Activated CD4-positive, CD25-positive, alpha-beta regulatory T cell treated with anti-CD3 and anti-CD28 coated beads, Interleukin-2, amount 50 U/mL, for 16 hours (primary cell): ENCODE results near the gene AGBL1.

Source experiments
- DNase-seq: peaks from one replicate; pipeline ENCODE4 v3.0.0-alpha.2; 2020; ENCODE audit warnings: low read depth, low spot score

The AGBL1 gene

GRCh38 chr15:86802244-86802643 lies 722.6 kb downstream of the AGBL1 start:
- no peak for DNase-seq

DNA sequence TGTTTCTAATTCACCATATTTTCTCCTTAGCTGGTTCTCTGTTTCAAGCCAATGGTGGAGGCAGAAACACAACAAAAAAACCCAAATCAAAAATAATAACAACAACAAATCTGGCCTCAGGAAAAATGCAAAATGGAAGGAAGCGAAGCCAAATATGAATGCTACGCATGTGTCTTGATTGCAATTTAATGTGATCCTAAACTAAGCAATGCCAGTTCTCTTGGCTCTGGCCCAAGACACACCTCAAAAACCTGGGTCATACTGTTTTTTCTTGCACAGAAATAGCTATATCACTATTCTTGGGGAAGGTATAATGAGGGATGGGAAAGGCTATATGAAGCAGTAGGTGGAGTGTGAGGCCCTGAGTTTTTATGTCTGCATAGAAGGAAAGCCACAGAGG lies 724.7 kb downstream of the AGBL1 start:
- no peak for DNase-seq

- DNase-seq, result no peak
Observed at GRCh38 chr15:86810329-86810728, 730.7 kb downstream of the AGBL1 start.

DNA sequence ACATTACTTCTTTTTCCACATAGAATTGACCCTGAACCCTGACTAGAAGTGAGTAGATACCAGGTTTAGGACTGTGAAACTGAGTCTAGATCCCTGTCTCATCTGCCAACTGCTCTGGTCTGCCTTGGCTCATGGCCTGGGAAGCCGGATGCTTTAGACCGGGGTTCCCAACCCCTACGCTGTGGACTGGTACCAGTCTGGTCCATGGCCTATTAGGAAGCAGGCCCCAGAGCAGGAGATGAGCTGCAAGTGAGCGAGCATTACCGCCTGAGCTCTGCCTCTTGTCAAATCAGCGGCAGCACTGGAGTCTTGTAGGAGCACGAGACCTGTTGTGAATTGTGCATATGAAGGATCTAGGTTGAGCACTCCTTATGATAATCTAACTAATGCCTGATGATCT lies 734.2 kb downstream of the AGBL1 start:
- DNase-seq, result no peak

DNA sequence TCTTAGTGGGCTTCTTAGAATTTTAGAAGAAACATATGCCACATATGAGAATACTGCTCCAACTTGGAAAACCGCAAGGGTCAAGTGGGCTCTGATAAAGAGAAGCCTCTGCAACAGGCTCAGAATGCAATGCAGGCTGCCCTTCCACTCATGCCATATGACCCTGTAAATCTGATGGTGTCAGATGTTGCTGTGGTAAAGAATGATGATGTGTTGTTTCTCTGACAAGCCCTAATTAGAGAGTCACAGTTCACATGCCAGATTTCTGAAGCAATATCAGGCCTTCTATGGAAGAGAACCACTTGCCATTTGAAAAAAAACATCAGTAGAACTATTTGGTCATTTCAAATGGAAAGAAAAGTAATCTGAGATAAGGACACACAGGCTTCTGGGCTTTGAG lies 749.6 kb downstream of the AGBL1 start:
- no peak for DNase-seq

GRCh38 chr15:86830304-86830703 lies 750.6 kb downstream of the AGBL1 start:
- no peak for DNase-seq

- no peak for DNase-seq
Observed at GRCh38 chr15:86833595-86833994, 753.9 kb downstream of the AGBL1 start.

DNA sequence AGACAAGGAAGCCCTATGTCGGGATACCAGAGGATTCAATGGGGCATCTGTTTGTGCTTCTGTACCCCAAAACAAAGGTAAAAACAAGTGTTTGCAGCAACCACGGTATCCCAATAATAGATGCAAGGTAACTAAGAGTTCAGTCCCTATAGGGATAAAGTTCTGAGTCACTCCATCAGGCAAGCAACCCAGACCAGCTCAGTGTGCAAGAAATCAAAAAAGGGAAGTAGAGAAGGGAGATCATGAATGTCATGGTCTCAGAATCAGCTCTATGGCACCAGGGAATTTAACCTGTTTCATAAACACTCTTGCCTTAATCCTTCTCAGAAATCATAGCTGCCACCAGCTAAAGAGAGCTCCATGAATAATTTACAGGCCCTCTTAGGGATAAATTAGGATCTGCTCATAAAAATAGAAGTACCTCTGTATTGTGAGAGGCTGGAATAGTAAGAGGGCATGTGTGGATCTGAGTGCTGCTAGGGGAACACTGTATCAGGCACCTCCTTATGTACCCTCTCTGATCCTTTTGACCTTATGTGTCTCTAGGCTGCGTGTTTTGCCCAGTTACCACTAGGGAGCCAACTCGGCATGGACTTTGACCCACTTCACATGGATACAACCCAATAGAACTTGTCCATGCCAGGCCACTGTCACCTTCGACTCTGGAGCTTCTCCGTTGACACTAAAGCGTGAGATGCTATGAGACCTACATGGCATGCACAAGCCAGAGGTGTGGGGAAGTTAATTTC lies 754.6 kb downstream of the AGBL1 start:
- DNase-seq, result no peak

DNA sequence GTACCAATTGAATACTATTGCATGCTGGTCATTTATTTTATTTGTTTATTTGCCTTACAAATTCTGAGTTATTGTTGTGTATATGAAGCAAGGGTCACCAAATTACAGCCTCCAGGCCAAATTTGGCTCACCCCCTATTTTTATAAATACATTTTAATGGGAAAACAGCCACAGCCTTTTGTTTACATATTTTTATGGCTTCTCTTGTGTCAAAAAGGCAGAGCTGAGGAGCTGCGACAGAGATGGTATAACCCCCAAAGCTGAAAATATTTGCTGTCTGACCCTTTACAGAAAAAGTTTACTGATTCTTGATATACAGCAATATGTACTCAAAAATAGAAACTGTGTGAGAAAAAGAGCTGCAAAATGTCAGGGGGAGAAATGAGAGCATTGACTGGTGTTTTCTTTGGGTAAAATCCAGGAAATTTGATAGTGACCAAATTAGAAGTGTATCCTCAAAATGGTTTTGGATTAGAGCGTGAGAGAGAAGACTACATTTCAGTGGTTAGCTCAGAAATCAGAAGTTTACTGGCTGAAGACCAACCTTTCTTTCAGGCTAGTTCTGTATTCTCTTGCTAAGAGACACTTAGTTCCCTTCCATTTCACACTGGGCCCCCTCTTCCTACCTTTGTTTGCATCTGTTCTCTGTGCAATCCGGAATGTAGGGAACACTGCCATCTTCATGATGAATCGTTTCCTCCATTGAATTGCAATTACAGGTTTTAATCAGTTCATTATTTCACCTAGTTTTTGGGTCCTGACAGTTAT lies 757.8 kb downstream of the AGBL1 start:
- DNase-seq, result no peak

DNA sequence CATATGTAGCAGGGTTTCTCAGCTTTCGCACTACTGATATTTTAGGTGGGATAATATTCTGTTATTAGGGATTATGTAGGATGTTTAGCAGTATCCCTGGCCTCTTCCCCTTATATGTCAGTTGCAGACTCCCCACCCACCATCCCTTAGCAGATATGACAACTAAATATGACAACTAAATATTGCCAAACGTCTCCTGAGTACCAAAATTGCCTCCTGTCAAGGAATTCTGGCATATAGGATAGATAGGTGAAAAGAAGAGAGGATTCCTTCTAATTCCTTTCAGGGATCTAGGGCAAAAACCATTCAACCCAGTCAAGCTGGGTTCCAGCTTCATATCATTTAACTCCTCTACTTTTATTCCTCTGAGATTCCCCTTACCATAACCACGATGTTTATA lies 759.8 kb downstream of the AGBL1 start:
- DNase-seq, result no peak

GRCh38 chr15:86840996-86841395 lies 761.3 kb downstream of the AGBL1 start:
- DNase-seq, result no peak

GRCh38 chr15:86842199-86842598 lies 762.5 kb downstream of the AGBL1 start:
- DNase-seq, result no peak

- DNase-seq, result no peak
Observed at GRCh38 chr15:86846036-86846435, 766.4 kb downstream of the AGBL1 start.

DNA sequence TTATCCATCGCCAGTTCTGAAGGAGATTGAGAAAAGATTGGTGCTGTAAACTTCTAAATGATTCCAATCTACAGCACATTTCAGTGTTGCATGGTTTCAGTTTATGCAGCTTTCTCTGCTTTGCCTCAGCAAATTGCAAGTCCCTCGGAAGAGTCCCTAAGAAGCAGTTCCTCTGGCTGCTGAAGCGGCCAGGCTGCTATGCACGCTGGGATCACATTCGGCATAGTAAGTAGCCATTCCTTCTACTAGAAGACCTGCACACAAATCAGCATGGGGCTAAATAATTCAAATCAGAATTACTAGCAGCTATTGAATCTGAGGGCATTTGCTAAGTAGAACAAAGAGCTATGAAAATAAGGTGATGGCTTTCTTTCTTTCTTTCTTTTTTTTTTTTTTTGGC lies 769.5 kb downstream of the AGBL1 start:
- no peak for DNase-seq

DNA sequence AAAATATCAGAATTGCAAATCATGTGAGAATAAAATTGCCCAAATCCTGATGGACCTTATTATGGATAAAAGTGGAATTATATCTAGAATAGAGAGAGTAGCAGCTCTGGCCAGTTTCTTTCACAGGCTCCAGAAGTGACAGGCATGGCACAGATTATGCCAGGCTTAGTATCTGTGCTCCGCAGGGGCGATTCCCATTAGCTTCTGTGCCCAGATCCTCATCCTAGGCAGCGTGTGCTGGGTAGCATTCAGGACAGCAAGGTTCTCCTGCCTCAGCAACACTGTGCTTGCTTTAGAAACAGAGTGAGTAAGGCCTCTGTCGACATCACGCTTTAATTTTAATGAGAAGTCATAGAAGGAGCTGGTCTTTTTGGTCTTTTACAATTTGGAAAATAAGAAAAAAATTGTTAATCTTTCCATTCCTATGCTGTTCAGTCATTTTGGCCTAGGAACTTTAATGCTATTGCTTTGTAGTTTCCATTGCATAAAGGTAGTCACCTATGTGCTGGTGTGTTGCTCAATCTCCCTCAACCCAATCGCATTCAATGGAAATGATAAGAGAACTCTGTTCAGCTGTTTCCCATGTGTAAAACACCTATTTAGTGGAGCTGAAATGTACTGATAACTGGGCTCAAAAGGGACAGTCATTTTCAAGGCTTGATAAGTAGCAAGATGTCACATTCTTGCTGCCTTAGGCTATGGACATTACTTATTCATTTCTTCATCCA lies 770.1 kb downstream of the AGBL1 start:
- no peak for DNase-seq

DNA sequence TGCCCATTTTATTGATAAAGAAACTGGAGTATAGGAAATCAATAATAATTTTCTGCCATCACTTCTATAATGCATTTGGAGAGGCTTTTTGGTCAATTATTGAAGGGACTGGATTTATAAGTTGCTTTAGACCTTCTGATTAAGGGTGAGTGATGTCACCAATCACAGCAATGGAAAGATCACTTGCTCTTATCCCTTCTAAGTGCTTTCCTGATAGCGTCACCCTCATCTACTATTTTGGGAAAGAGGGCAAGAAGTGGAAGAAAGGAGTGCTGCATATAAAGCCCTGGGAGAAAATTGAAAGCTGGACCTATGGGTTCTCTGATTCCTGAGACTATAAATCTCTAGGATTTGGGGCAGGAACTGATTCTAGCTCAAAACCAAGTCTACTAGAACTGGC lies 771.3 kb downstream of the AGBL1 start:
- DNase-seq, result no peak

DNA sequence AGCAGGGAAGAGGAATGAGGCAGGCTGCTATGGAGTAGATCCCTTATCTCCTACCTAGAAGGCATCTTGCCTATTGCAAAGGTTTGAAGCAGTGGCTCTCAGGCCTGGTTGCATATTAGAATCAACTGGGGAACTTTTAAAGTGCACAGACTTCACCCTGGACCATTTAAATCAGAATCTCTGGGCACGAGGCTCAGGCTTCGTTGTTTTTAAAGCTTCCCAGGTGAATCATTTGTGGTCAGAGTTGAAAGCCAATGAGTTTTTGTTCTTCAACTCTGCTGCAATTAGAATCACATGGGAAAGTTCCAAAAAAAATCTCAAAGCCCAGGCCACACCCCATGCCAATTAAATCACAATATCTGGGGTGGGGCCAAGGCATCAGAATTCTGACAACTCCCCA lies 773.1 kb downstream of the AGBL1 start:
- no peak for DNase-seq

DNA sequence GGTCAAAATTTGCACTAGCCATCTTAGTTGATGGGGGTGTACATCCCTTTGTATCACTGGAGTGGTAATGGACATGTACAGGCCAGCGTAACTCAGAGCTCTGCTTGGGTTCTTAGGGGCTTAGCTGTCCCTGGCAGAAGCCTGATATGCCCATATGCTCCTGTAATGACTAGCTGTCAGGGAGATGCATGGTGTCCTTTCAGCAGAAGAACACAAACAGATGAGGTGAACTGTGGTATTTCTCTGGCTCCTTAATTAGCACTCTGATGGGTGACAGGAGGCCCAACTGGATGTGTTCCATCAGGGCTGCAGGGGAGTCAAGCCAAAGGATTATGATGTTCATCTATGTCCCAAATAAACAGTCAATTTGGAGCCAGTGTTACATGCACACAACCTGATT lies 774.5 kb downstream of the AGBL1 start:
- no peak for DNase-seq

GRCh38 chr15:86855307-86856291 lies 775.9 kb downstream of the AGBL1 start:
- DNase-seq, result no peak

DNA sequence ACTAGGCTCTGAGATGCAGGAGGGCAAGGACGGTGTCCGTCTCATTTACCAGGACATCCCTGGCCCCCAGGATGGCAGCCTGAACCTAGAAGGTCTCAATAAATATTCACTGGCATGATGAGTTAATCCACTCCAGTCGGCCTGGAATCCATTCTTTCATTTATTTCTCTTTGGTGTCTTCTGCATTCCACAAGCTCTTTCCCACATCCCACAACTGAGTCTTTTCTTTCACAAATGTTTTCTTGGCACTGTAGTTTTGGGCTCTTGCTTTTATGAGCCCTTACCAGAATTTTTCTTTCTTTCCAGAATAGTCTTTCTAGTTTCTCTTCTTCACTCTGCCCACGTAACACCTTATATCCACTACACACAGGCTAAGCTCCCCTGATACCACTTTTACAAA lies 778.0 kb downstream of the AGBL1 start:
- no peak for DNase-seq

- DNase-seq, result no peak
Observed at GRCh38 chr15:86863226-86863915, 783.7 kb downstream of the AGBL1 start.
